ENCODE data around the gene DSCAML1. TPM values are rescaled to one million over a fixed set of nuclear protein-coding genes. Genes with fewer than 3 reads are reported as not detected.

DSCAML1 gene
- total RNA-seq, 1 donor from 2014 or later = 0.16 TPM

- Histone ChIP-seq H3K36me3 (ENCODE audit: insufficient read depth, low read length) (no peaks in the 10 kb centered on the region), H3K27me3 (ENCODE audit: insufficient read depth, low read length) (peaks cover 15% of the 10 kb centered on the region), H3K4me3 (ENCODE audit: insufficient read depth, low read depth, low read length) (no peak overlapping the region), H2AFZ (ENCODE audit: low read depth, low read length) (no peak overlapping the region), H3K9me3 (ENCODE audit: insufficient read depth, low read depth, low read length) (no peaks in the 10 kb centered on the region), H3K79me2 (ENCODE audit: insufficient read depth, low read length) (no peaks in the 10 kb centered on the region), H3K4me1 (ENCODE audit: insufficient read depth, low read length) (no peaks in the 10 kb centered on the region), H4K20me1 (ENCODE audit: insufficient read depth, low read length) (no peaks in the 10 kb centered on the region), H3K9ac (ENCODE audit: low read length) (no peak overlapping the region), H3K4me2 (ENCODE audit: low read length) (no peak overlapping the region), H3K27ac (ENCODE audit: low read depth, low read length) (no peak overlapping the region)
- FAIRE-seq = no peak
- no peak overlapping the region for H3K4me3 Mint-ChIP-seq (ENCODE audit: unreplicated experiment)
- peaks cover 32% of the 10 kb centered on the region for H3K27me3 Mint-ChIP-seq (ENCODE audit: low read depth, unreplicated experiment)
- peaks cover 2% of the 10 kb centered on the region for H3K9me3 Mint-ChIP-seq (ENCODE audit: unreplicated experiment)
- H3K4me1 Mint-ChIP-seq (ENCODE audit: low read depth, unreplicated experiment) = no peaks in the 10 kb centered on the region
- no peak overlapping the region for H3K27ac Mint-ChIP-seq (ENCODE audit: unreplicated experiment)
- no peak for TF ChIP-seq EZH2 (IDR thresholded peaks at IDR 0.05; ENCODE audit: insufficient read depth, low read length)
- TF ChIP-seq, protein P1, sequence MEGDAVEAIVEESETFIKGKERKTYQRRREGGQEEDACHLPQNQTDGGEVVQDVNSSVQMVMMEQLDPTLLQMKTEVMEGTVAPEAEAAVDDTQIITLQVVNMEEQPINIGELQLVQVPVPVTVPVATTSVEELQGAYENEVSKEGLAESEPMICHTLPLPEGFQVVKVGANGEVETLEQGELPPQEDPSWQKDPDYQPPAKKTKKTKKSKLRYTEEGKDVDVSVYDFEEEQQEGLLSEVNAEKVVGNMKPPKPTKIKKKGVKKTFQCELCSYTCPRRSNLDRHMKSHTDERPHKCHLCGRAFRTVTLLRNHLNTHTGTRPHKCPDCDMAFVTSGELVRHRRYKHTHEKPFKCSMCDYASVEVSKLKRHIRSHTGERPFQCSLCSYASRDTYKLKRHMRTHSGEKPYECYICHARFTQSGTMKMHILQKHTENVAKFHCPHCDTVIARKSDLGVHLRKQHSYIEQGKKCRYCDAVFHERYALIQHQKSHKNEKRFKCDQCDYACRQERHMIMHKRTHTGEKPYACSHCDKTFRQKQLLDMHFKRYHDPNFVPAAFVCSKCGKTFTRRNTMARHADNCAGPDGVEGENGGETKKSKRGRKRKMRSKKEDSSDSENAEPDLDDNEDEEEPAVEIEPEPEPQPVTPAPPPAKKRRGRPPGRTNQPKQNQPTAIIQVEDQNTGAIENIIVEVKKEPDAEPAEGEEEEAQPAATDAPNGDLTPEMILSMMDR (IDR thresholded peaks at IDR 0.05; ENCODE audit: insufficient read depth, low read depth, low read length) = no peak
- DNase-seq (ENCODE audit: low read depth) = peak; percentile 54
- no peaks in the 10 kb centered on the region for H3K36me3 Mint-ChIP-seq (ENCODE audit: low read depth, unreplicated experiment)
Observed at GRCh38 chr11:117438371-117439000, 358.5 kb downstream of the DSCAML1 start.

GRCh38 chr11:117437791-117438130, 359.3 kb downstream of the DSCAML1 start:
- Histone ChIP-seq H3K79me2 (ENCODE audit: insufficient read depth, low read length) (no peaks in the 10 kb centered on the region), H3K27ac (ENCODE audit: low read depth, low read length) (no peak overlapping the region), H2AFZ (ENCODE audit: low read depth, low read length) (no peak overlapping the region), H4K20me1 (ENCODE audit: insufficient read depth, low read length) (no peaks in the 10 kb centered on the region), H3K9me3 (ENCODE audit: insufficient read depth, low read depth, low read length) (no peaks in the 10 kb centered on the region), H3K4me2 (ENCODE audit: low read length) (no peak overlapping the region), H3K4me1 (ENCODE audit: insufficient read depth, low read length) (no peaks in the 10 kb centered on the region), H3K4me3 (ENCODE audit: insufficient read depth, low read depth, low read length) (no peak overlapping the region), H3K36me3 (ENCODE audit: insufficient read depth, low read length) (no peaks in the 10 kb centered on the region), H3K27me3 (ENCODE audit: insufficient read depth, low read length) (peaks cover 11% of the 10 kb centered on the region), H3K9ac (ENCODE audit: low read length) (no peak overlapping the region)
- H3K27me3 Mint-ChIP-seq (ENCODE audit: low read depth, unreplicated experiment) = peaks cover 36% of the 10 kb centered on the region
- DNase-seq (ENCODE audit: low read depth) (no peak), FAIRE-seq (no peak)
- H3K27ac Mint-ChIP-seq (ENCODE audit: unreplicated experiment) = no peak overlapping the region
- H3K4me3 Mint-ChIP-seq (ENCODE audit: unreplicated experiment) = no peak overlapping the region
- no peaks in the 10 kb centered on the region for H3K4me1 Mint-ChIP-seq (ENCODE audit: low read depth, unreplicated experiment)
- TF ChIP-seq, protein P1 (IDR thresholded peaks at IDR 0.05; ENCODE audit: insufficient read depth, low read depth, low read length) = no peak
- TF ChIP-seq EZH2 (IDR thresholded peaks at IDR 0.05; ENCODE audit: insufficient read depth, low read length) = no peak
- peaks cover 2% of the 10 kb centered on the region for H3K9me3 Mint-ChIP-seq (ENCODE audit: unreplicated experiment)
- no peaks in the 10 kb centered on the region for H3K36me3 Mint-ChIP-seq (ENCODE audit: low read depth, unreplicated experiment)

DNA sequence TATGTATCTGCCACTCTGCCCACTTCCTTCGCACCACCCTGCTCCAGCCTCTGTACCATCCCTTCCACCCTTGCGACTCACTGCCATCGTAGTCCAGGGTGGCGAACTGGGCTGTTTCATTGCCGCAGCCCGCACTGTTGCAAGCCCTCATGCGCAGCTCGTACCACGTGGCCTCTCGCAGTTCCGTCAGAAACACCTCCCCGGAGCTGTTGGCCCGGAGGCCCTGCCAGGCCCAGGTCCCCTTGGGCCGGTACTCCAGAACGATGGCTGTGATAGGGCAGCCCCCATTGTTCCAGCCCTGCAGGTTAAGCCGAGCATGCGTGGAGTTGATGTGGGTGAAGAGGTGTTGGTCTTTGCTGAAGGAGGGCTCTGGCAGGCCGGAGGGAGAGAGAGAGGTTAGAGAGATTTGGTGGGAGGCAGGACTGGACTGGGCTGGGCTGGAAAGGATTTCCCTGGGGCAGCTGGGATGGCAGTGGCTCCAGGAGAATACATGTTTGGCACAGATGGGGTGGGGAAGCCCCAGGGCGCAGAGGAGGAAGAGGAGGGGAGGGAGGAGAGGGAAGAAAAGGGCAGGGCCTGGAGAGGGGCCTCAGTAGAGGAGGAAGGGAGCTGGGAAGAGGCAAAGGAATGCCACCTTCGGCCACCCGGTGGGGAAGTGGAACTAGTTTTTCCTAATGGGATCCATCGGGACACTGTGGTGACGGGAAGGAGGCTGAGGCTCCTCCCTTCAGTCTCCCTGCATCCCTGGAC, 359.8 kb downstream of the DSCAML1 start:
- DNase-seq (ENCODE audit: low read depth) = no peak

More for the DNA sequence above, 359.8 kb downstream of the DSCAML1 start:
- no peaks in the 10 kb centered on the region for H3K36me3 Mint-ChIP-seq (ENCODE audit: low read depth, unreplicated experiment)
- TF ChIP-seq, protein P1 (IDR thresholded peaks at IDR 0.05; ENCODE audit: insufficient read depth, low read depth, low read length) = no peak
- no peak for TF ChIP-seq EZH2 (IDR thresholded peaks at IDR 0.05; ENCODE audit: insufficient read depth, low read length)
- Histone ChIP-seq H3K4me2 (ENCODE audit: low read length) (no peak overlapping the region), H3K9me3 (ENCODE audit: insufficient read depth, low read depth, low read length) (no peaks in the 10 kb centered on the region), H3K9ac (ENCODE audit: low read length) (no peak overlapping the region), H3K4me1 (ENCODE audit: insufficient read depth, low read length) (no peaks in the 10 kb centered on the region), H3K27ac (ENCODE audit: low read depth, low read length) (no peak overlapping the region), H3K36me3 (ENCODE audit: insufficient read depth, low read length) (no peaks in the 10 kb centered on the region), H3K4me3 (ENCODE audit: insufficient read depth, low read depth, low read length) (no peak overlapping the region), H3K79me2 (ENCODE audit: insufficient read depth, low read length) (no peaks in the 10 kb centered on the region), H3K27me3 (ENCODE audit: insufficient read depth, low read length) (peaks cover 7% of the 10 kb centered on the region), H2AFZ (ENCODE audit: low read depth, low read length) (no peak overlapping the region), H4K20me1 (ENCODE audit: insufficient read depth, low read length) (no peaks in the 10 kb centered on the region)
- FAIRE-seq = no peak
- H3K4me1 Mint-ChIP-seq (ENCODE audit: low read depth, unreplicated experiment) = no peaks in the 10 kb centered on the region
- H3K27me3 Mint-ChIP-seq (ENCODE audit: low read depth, unreplicated experiment) = peaks cover 38% of the 10 kb centered on the region
- H3K9me3 Mint-ChIP-seq (ENCODE audit: unreplicated experiment) = peaks cover 2% of the 10 kb centered on the region
- no peak overlapping the region for H3K4me3 Mint-ChIP-seq (ENCODE audit: unreplicated experiment)
- H3K27ac Mint-ChIP-seq (ENCODE audit: unreplicated experiment) = peak overlapping the region; percentile 48
